Measurements from ENCODE around the gene MAIP1. TPM values are rescaled to one million over a fixed set of nuclear protein-coding genes. Genes with fewer than 3 reads are reported as not detected.
A peak's percentile ranks its signal among the peaks of the same experiment; 100 is the strongest.

MAIP1 gene
- total and polyA plus RNA-seq, 2 of the 4 experiments (the other 2 are of a cell fraction): 14.2 to 16.8 TPM

DNA sequence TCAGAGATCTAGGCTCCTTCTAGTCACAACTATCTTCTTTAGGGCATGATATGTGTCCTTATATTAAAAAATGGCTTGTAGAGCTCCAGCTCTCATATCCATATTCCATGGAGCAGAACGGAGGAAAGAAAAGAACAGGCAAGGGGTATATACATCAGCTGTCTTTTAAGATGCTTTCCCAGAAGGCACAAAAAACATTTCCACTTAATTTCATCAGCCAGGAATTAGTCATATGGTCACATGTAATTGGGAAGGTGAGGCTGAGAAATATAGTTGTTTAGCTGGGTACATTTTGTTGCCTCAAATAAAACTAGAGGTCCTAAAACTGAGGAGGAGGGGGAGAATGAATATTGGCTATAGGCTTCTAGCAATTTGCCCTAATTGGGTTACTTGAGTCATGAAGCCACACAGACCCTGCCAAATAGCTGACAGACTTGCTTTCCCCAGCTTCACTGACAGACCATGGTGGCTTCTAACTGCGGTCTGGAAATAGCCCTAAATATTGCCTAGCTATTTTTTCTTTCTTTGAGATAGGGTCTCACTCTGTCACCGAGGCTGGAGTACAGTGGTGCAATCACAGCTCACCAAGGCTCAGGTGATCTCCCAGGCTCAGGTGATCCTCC, 20.0 kb downstream of the MAIP1 start:
- H4K20me1 ChIP-seq (ENCODE audit: insufficient read depth, low read length): no peaks in the 10 kb centered on the region
- dilution Hi-C loops (cut with HindIII; ENCODE audit: low sequenced_read_pairs, unreplicated experiment): no loop called here
- DNase-seq (peak; percentile 69), ATAC-seq (ENCODE audit: low read depth) (no peak)
- H3K27me3 ChIP-seq (ENCODE audit: control insufficient read depth, insufficient read depth, low read length): no peaks in the 10 kb centered on the region
- in situ Hi-C loops (cut with MboI; ENCODE audit: low sequenced_read_pairs): loop anchor here (5.0 to 10.0 kb wide), 2 partner anchors 502 to 729 kb away; no protein-coding TSS in a partner anchor
- peak overlapping the region; percentile 56 for H2BK20ac ChIP-seq (ENCODE audit: low read depth, low read length)
- intact Hi-C loops (cut with micrococcal nuclease): loop anchor here (5.0 to 10.0 kb wide), 2 partner anchors 382 to 599 kb away; no protein-coding TSS in a partner anchor
- no peak overlapping the region for H2BK15ac ChIP-seq (ENCODE audit: low read depth, low read length)
- peak overlapping the region in 1 of 2 experiments; percentile 88; a peak in 2 of 4 replicates for H4K8ac ChIP-seq (ENCODE audit: low read depth in 2 of 2, low read length in 2 of 2)
- H3K4ac ChIP-seq (ENCODE audit: low read depth, low read length): peak overlapping the region; percentile 20
- no peak overlapping the region for H3K23ac ChIP-seq (ENCODE audit: low read depth, low read length)
- H2BK120ac ChIP-seq (ENCODE audit: low read depth, low read length): peak overlapping the region; percentile 48
- H2AK9ac ChIP-seq (replicated peaks; ENCODE audit: low read depth, low read length, poor library complexity): no peak overlapping the region
- no peak overlapping the region for H2BK5ac ChIP-seq (ENCODE audit: low read depth, low read length, poor library complexity, severe bottlenecking)
- peak overlapping the region; percentile 27; the same call in 1 of the 2 replicates for H3K14ac ChIP-seq (replicated peaks; ENCODE audit: low read depth, low read length)
- H3K4me3 ChIP-seq (ENCODE audit: insufficient read depth, low read depth, low read length): no peak overlapping the region
- BruUV-seq (replicated peaks): no TSS peak
- no peaks in the 10 kb centered on the region for H3K79me1 ChIP-seq (ENCODE audit: low read depth in 1 of 2, low read length in 2 of 2)
- H3K4me1 ChIP-seq (ENCODE audit: control insufficient read depth, insufficient read depth, low read length): peaks cover 9% of the 10 kb centered on the region
- no peak overlapping the region for H2AFZ ChIP-seq (replicated peaks; ENCODE audit: low read length, poor library complexity)
- no peak overlapping the region for H3K56ac ChIP-seq (ENCODE audit: extremely low read depth, insufficient read depth, low read length)
- H3K27ac ChIP-seq (ENCODE audit: insufficient read depth, low read length): no peak overlapping the region
- H3K9ac ChIP-seq (ENCODE audit: low read depth, low read length): no peak overlapping the region
- H2AK5ac ChIP-seq (ENCODE audit: low read depth, low read length): peak overlapping the region; percentile 62; the same call in 1 of the 2 replicates
- WGBS, 2 experiments (ENCODE audit: extremely low coverage in 2 of 2, insufficient read length in 1 of 2): no CpG with 5 or more reads among the region's 3 CpGs
- no peaks in the 10 kb centered on the region for H3K36me3 ChIP-seq (ENCODE audit: control insufficient read depth, insufficient read depth, low read length)
- H3K9me3 ChIP-seq (ENCODE audit: control insufficient read depth, insufficient read depth, low read length): no peaks in the 10 kb centered on the region
- H3K9me1 ChIP-seq (ENCODE audit: insufficient read depth, low read length): no peaks in the 10 kb centered on the region
- peak overlapping the region; percentile 44; the same call in 1 of the 2 replicates for H4K5ac ChIP-seq (ENCODE audit: low read depth, low read length)
- TF ChIP-seq MAZ (IDR thresholded peaks at IDR 0.05; ENCODE audit: borderline replicate concordance, low read depth, low read length) (no peak), RAD21 (IDR thresholded peaks at IDR 0.05; ENCODE audit: low read length) (no peak), CEBPB (IDR thresholded peaks at IDR 0.05; ENCODE audit: low read depth, low read length) (peak; percentile 41; the same call in 1 of the 2 replicates), CHD1 (IDR thresholded peaks at IDR 0.05; ENCODE audit: low read depth, low read length) (no peak)
- no peak overlapping the region for H3K4me2 ChIP-seq (ENCODE audit: low read depth, low read length)
- ChIA-PET CTCF (interaction anchor here (0.6 kb wide), 1 partner anchor 56 kb away, joined by 3 read pairs; no protein-coding TSS in a partner anchor), POLR2A (ENCODE audit: unreplicated experiment) (interaction anchor here (0.6 to 0.8 kb wide), 3 partner anchors 9 to 761 kb away, joined by 4 to 5 read pairs (median 5); no protein-coding TSS in a partner anchor)
- peak overlapping the region; percentile 84 for H4K91ac ChIP-seq (ENCODE audit: insufficient read depth, low read depth, low read length)
- peak overlapping the region; percentile 39; the same call in 1 of the 2 replicates for H3K18ac ChIP-seq (ENCODE audit: low read depth, low read length)
